NCI-H82 treated with DMSO at 0.1 percent for 48 hours (cell line): Measurements from ENCODE around the gene CCDC59.
A peak's percentile ranks its signal among the peaks of the same experiment; 100 is the strongest.
"Not testable (repeated sequence)": the region's sequence is repeated elsewhere in the genome, so short reads cannot be mapped to it uniquely, and the experiment has no call there.

ENCODE experiments used
- DNase-seq: peaks from one replicate; lab custom pipeline; 2025; ENCODE audit not compliant: unreplicated experiment; lab: John Stamatoyannopoulos, UW

Gene CCDC59, protein sequence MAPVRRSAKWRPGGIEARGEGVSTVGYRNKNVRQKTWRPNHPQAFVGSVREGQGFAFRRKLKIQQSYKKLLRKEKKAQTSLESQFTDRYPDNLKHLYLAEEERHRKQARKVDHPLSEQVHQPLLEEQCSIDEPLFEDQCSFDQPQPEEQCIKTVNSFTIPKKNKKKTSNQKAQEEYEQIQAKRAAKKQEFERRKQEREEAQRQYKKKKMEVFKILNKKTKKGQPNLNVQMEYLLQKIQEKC

DNA sequence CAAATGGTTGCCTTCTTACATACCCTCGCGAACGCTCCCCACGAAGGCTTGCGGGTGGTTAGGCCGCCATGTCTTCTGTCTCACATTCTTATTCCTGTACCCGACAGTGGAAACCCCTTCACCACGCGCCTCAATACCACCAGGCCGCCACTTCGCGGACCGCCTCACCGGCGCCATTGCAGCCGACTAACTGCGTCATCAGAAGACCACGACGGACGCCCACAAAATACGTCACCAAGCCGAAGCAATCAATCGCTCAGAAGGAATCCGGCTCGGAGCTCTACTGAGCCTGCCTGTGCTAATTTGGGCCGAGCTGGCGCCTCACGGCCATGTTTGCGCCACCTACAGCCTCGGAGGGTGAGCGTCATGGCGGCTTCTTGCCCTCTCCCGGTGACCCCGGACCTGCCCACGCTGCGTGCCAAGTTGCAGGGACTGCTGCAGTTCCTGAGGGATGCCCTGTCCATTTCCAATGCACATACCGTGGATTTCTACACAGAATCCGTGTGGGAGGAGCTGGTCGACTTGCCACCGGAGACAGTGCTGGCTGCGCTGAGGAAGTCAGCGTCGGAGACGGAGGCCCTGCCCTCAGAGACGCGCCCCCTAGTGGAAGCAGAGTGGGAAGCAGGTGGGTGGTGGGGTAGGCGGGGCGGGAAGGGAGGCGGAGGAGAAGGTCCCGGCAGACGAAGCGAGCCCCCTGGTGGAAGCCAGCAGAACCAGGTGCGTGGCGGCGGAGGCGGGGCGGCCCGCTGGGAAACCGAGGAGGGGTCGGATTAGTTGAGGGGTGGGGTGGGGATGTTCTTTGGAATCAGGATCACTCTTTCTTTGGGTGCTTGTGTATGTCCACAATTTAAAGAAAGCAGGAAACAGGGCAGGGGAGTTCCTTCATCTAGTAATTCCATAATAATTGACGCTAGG lies at the start of gene CCDC59, which contains the start of gene METTL25:
Gene CCDC59 (minus strand): TSS at position 188 of the 915 bp plus-strand sequence. CDS start 11 bp downstream, at position 177.
Gene METTL25 (plus strand): TSS at position 330 of the 915 bp plus-strand sequence. CDS start 37 bp downstream, at position 367.
- DNase-seq, result peak; percentile 92

GRCh38 chr12:82407481-82407880 lies 49.3 kb upstream of the CCDC59 start:
- DNase-seq, result no peak

- no peak for DNase-seq
Observed at GRCh38 chr12:82406651-82407050, 48.5 kb upstream of the CCDC59 start.

GRCh38 chr12:82400819-82401218 lies 42.6 kb upstream of the CCDC59 start:
- DNase-seq, result no peak

- DNase-seq, result no peak
Observed at GRCh38 chr12:82398879-82399278, 40.7 kb upstream of the CCDC59 start.

DNA sequence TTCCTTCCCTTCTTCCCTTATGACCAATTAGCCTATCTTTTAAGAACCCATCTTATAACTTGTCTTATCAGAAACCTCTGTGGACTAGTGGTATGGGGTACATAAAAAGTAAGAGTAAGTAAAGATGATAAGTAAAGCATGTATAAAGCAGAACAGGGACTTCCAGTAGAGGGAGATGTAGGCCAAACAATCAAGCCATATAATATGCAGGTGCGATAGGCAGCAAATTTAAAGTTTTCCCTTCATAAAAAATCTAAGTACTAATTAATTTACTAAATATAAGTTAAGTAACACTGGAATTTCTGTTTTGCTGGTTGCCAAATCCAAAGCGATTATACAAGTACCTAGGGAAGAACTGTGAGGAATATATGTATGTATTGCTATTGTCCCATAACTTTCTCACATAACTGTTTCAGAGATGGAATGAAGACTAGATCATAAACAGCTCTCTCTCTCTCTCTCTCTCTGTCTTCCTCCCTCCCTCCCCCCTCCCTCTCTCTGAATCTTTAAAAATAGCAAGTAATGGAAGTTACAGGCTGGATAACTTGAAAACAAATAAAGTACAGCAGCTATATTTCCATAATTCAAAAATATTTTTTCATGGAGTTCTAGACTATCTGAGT lies 25.9 kb upstream of the CCDC59 start:
- DNase-seq, result peak; percentile 8

GRCh38 chr12:82378997-82379396 lies 20.8 kb upstream of the CCDC59 start:
- no peak for DNase-seq

GRCh38 chr12:82375201-82375600 lies 17.0 kb upstream of the CCDC59 start:
- no peak for DNase-seq

DNA sequence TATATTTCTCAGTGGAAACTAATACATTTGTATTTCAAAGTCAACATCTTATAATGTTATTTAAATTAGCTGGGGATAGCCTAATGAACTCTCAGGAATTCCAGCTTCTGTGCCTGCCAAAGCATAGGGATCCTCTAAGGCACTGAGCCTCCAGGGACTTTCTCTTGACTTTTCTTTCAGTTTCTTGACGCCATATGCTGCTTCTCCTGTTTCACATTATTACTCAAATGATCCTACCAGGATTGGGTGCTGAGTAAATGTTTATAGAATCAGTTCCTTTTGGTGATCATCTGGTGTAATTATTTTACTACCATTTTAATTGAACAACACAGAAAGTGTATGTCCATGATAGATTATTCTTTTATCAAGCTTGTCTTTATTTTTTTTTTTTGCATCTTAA lies 8.0 kb upstream of the CCDC59 start:
- no peak for DNase-seq

- no peak for DNase-seq
Observed at GRCh38 chr12:82363990-82364389, 5.8 kb upstream of the CCDC59 start.

GRCh38 chr12:82361461-82361915 lies 3.3 kb upstream of the CCDC59 start:
- no peak for DNase-seq

DNA sequence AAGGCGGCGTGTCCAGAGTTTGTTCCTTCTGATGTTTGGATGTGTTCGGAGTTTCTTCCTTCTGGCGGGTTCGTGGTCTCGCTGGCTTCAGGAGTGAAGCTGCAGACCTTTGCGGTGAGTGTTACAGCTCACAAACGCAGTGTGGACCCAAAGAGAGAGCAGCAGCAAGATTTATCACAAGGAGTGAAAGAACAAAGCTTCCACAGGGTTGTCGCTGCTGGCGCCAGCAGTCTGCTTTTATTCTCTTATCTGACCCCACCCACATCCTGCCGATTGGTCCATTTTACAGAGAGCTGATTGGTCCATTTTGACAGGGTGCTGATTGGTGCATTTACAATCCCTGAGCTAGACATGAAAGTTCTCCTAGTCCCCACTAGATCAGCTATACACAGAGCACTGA lies 2.6 kb upstream of the CCDC59 start:
- not testable (repeated sequence) for DNase-seq

GRCh38 chr12:82359115-82359478 lies 910 bp upstream of the CCDC59 start:
- peak; percentile 25 for DNase-seq

- DNase-seq, result no peak
Observed at GRCh38 chr12:82357845-82358199, 365 bp downstream of the CCDC59 start.

DNA sequence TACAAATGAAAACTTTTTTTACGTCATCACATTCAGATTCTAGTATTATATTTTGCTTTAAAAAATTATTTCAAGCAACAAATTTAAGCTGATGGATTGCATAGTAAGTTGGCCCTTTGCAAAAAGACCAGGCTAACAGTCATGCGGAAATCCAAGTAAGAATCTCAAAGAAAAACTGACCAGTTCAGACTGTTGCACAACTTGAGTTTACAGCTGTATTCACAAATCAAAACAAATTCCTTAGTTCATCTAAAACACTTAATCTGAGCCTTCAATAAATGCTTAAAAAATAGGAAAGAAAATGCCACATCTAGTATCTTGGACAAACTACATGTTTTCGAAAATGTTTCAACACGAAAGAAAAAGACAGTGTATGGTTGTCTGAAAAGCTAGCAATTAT lies 847 bp downstream of the CCDC59 start:
- DNase-seq, result no peak

- no peak for DNase-seq
Observed at GRCh38 chr12:82351390-82351789, 6.8 kb downstream of the CCDC59 start.

DNA sequence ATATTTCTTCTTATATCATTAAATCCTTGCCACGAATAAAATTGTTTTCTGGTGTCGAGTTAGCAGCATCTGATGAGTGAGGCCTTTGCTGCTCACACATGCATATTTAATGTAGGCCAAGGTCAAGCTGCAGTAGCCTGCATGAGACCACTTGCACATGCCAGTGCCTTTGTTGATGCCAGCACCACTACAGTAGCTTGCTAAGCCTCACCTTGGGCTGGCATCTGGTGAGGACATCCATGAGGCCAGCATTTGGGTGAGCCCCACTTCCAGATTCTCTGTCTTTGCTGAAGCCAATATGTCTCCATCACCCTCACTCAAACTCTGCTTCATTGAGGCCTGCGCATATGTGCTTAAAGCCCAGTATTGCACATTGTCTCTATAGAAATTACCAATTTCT lies 8.0 kb downstream of the CCDC59 start:
- no peak for DNase-seq

- DNase-seq, result no peak
Observed at GRCh38 chr12:82329508-82329907, 28.7 kb downstream of the CCDC59 start.

GRCh38 chr12:82327861-82328260 lies 30.3 kb downstream of the CCDC59 start:
- DNase-seq, result no peak

DNA sequence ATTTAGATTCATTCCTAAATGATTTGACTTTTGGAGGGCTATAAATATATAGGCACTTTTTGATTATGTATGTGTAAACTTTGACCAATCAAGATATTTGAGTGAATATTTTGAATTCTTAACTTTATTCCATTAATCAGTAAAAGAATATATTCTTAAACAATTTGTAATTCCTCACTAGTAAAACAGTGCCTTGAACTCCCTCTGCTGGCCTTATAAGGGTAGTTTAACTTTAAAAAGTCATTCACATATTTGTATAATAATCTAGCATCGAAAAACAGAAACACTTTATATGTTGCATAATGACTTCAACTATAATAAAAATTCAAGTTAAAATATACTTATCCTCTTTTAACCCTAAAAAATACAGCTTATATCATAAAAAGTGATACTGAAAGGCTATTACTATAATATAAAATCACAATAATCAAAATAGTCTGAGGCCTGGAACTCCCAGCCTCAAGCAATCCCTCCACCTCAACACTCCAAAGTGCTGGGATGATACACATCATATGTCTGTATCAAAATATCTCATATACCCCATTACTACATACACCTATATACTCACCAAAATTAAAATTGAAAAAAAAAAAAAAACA lies 31.2 kb downstream of the CCDC59 start:
- no peak for DNase-seq
